WTC11 (cell line): ENCODE measurements around the gene KDELR1. TPM values are rescaled to one million over a fixed set of nuclear protein-coding genes. Genes with fewer than 3 reads are reported as not detected.

ENCODE experiments used
- ATAC-seq: fragments of 200-7000 bp; cut with Tn5 transposase; 2 replicates; pipeline ENCODE4 v1.10.0; 2021; ENCODE audit warnings: mild to moderate bottlenecking, moderate library complexity
- CTCF ChIA-PET: fragments of 300-600 bp; sonication (Branson Sonifier 250); formaldehyde crosslinking; loops from one replicate; lab custom pipeline; 2021; ENCODE audit warnings: antibody characterized with exemption; lab: Charles Lee
- POLR2A ChIA-PET: fragments of 350-600 bp; sonication (Branson Sonifier 250); formaldehyde crosslinking; loops from one replicate; lab custom pipeline; 2021; ENCODE audit warnings: antibody characterized with exemption; lab: Charles Lee
- DNase-seq: peaks from one replicate; pipeline ENCODE4 v3.0.0; 2021; ENCODE audit warnings: low spot score
- H3K27ac Mint-ChIP-seq: 2 replicates; pipeline ENCODE4 v1.8.0; 2021; ENCODE audit warnings: mixed read lengths
- H3K27me3 Mint-ChIP-seq: 2 replicates; pipeline ENCODE4 v1.8.0; 2021; ENCODE audit warnings: low read depth, mild to moderate bottlenecking, moderate library complexity, mixed read lengths
- H3K36me3 Mint-ChIP-seq: 2 replicates; pipeline ENCODE4 v1.8.0; 2021; ENCODE audit warnings: mixed read lengths
- H3K4me1 Mint-ChIP-seq: 2 replicates; pipeline ENCODE4 v1.8.0; 2022; ENCODE audit warnings: mixed read lengths
- H3K4me3 Mint-ChIP-seq: 2 replicates; pipeline ENCODE4 v1.8.0; 2021; ENCODE audit warnings: mild to moderate bottlenecking, moderate library complexity, mixed read lengths
- H3K9me3 Mint-ChIP-seq: 2 replicates; pipeline ENCODE4 v1.8.0; 2021; ENCODE audit warnings: mixed read lengths
- ATF1 ChIP-seq: sonication (generic); formaldehyde crosslinking; IDR thresholded peaks from 2 replicates; pipeline ENCODE4 v1.8.1; 2023; ENCODE audit warnings: mild to moderate bottlenecking, moderate library complexity, missing genetic modification reagents
- ATF6 ChIP-seq: sonication (generic); formaldehyde crosslinking; IDR thresholded peaks from 2 replicates; pipeline ENCODE4 v1.8.1; 2023; ENCODE audit warnings: mild to moderate bottlenecking, missing genetic modification reagents
- CDX4 ChIP-seq: fragments of 250-450 bp; sonication (Bioruptor Pico); IDR thresholded peaks from 2 replicates; pipeline ENCODE4 v1.9.0; 2021; ENCODE audit warnings: moderate library complexity, mild to moderate bottlenecking, inconsistent platforms, borderline replicate concordance
- ELF4 ChIP-seq: sonication (generic); formaldehyde crosslinking; IDR thresholded peaks from 2 replicates; pipeline ENCODE4 v1.8.1; 2022; ENCODE audit warnings: low read depth, mild to moderate bottlenecking, moderate library complexity, missing genetic modification reagents
- IRF1 ChIP-seq: sonication (generic); formaldehyde crosslinking; IDR thresholded peaks from 2 replicates; pipeline ENCODE4 v1.8.0; 2023; ENCODE audit warnings: missing genetic modification reagents
- NFYB ChIP-seq: sonication (generic); formaldehyde crosslinking; conservative IDR thresholded peaks from 2 replicates; pipeline ENCODE4 v1.8.0; 2022; ENCODE audit warnings: low read depth, missing genetic modification reagents
- NR1H2 ChIP-seq: sonication (generic); formaldehyde crosslinking; IDR thresholded peaks from 2 replicates; pipeline ENCODE4 v1.9.0; 2021; ENCODE audit warnings: mild to moderate bottlenecking, moderate library complexity, missing genetic modification reagents
- SOX15 ChIP-seq: fragments of 250-450 bp; sonication (Bioruptor Pico); IDR thresholded peaks from 2 replicates; pipeline ENCODE4 v1.9.0; 2021; ENCODE audit warnings: mild to moderate bottlenecking
- SP1 ChIP-seq: sonication (generic); formaldehyde crosslinking; conservative IDR thresholded peaks from 2 replicates; pipeline ENCODE4 v1.8.1; 2022; ENCODE audit warnings: missing genetic modification reagents
- TEAD1 ChIP-seq: sonication (generic); formaldehyde crosslinking; IDR thresholded peaks from 2 replicates; pipeline ENCODE4 v1.8.0; 2022; ENCODE audit warnings: mild to moderate bottlenecking, missing genetic modification reagents
- TEAD4 ChIP-seq: sonication (generic); formaldehyde crosslinking; IDR thresholded peaks from 2 replicates; pipeline ENCODE4 v1.8.0; 2022; ENCODE audit warnings: mild to moderate bottlenecking, missing genetic modification reagents
- ZBTB21 ChIP-seq: sonication (generic); formaldehyde crosslinking; IDR thresholded peaks from 2 replicates; pipeline ENCODE4 v1.8.1; 2023; ENCODE audit warnings: mild to moderate bottlenecking, missing genetic modification reagents, borderline replicate concordance
- ZNF317 ChIP-seq: sonication (generic); formaldehyde crosslinking; IDR thresholded peaks from 2 replicates; pipeline ENCODE4 v1.8.1; 2023; ENCODE audit warnings: low read depth, mild to moderate bottlenecking, moderate library complexity, missing genetic modification reagents, borderline replicate concordance
- ZNF532 ChIP-seq: fragments of 250-450 bp; sonication (Bioruptor Pico); IDR thresholded peaks from 2 replicates; pipeline ENCODE4 v1.9.0; 2021; ENCODE audit warnings: mild to moderate bottlenecking, borderline replicate concordance
- total RNA-seq: library from RNA; stranded (reverse); gene quantifications from 3 replicates; pipeline ENCODE4 v1.2.3, GENCODE V29; 2021
- TF ChIP-seq, protein P1 (sequence below): sonication (generic); formaldehyde crosslinking; IDR thresholded peaks from 2 replicates; pipeline ENCODE4 v1.8.1; 2022; ENCODE audit warnings: missing genetic modification reagents, borderline replicate concordance
- TF ChIP-seq, protein P2 (sequence below): fragments of 250-450 bp; sonication (Bioruptor Pico); IDR thresholded peaks from 2 replicates; pipeline ENCODE4 v1.9.0; 2021; ENCODE audit warnings: mild to moderate bottlenecking
- TF ChIP-seq, protein P3 (sequence below): sonication (generic); formaldehyde crosslinking; IDR thresholded peaks from 2 replicates; pipeline ENCODE4 v1.8.0; 2022; ENCODE audit warnings: mild to moderate bottlenecking, missing genetic modification reagents

KDELR1 gene
- total RNA-seq, 1 experiment from 2014 or later = 207 TPM

GRCh38 chr19:48363500-48363809 lies 27.9 kb downstream of the KDELR1 start (continued):
- TF ChIP-seq, protein P1, sequence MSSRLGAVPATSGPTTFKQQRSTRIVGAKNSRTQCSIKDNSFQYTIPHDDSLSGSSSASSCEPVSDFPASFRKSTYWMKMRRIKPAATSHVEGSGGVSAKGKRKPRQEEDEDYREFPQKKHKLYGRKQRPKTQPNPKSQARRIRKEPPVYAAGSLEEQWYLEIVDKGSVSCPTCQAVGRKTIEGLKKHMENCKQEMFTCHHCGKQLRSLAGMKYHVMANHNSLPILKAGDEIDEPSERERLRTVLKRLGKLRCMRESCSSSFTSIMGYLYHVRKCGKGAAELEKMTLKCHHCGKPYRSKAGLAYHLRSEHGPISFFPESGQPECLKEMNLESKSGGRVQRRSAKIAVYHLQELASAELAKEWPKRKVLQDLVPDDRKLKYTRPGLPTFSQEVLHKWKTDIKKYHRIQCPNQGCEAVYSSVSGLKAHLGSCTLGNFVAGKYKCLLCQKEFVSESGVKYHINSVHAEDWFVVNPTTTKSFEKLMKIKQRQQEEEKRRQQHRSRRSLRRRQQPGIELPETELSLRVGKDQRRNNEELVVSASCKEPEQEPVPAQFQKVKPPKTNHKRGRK (CRISPR knock-in tag) = no peak
- TF ChIP-seq IRF1 = 0 out of 2 replicates have a peak, but pooled peaks have one; percentile 42

DNA sequence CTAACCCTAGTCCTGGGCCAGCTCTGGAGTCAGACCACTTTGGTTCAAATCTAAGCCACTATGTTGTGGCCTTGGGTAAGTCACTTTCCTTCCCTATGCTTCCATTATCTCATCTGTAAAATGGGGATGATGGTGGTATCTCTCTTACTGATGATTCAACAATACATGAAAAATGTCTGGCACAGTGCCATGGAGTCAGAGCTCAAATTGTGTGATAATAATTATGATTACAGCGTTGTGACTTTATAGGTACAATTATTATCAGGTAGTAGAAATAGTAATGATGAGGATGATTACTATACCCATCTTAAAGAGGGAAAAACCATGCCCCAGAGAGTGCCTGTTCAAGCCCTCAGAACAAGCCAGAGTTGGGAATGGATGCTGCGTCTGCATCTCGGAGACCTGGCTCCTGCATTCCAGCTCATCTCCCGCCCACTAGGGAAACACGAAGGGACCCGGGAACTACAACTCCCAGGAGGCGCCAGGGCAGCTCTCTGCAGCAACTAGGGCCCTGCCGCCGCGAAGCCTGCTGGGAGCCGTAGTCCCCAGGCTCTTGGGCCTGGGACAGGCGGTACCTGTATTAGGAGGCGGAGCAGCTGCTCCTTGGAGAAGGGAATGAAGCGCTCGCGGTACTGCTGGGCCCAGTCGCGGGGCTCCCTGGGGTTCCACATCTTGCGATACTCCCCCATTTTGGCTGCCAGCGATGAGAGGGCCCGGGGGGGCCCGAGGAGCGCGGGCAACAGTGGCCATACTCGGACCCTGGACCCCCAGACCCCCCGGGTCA lies 28.4 kb downstream of the KDELR1 start:
- peaks cover 10% of the 10 kb centered on the region for H3K36me3 Mint-ChIP-seq
- DNase-seq = peak; percentile 98
- ATAC-seq = peak; percentile 80
- ChIA-PET CTCF (interaction anchor here (0.8 to 4.8 kb wide), 21 partner anchors 9 to 226 kb away, joined by 3 to 80 read pairs (median 10); partner anchors contain the start of genes GRIN2D, GRWD1 and KDELR1), POLR2A (interaction anchor here (0.8 to 2.0 kb wide), 10 partner anchors 9 to 159 kb away, joined by 3 to 13 read pairs (median 4); partner anchors contain the start of gene KDELR1)
- TF ChIP-seq ATF6 (CRISPR knock-in tag) (no peak), TEAD1 (peak; percentile 66; the same call in 1 of the 2 replicates), SP1 (CRISPR knock-in tag) (peak; percentile 63; the same call in 1 of the 2 replicates), TEAD4 (CRISPR knock-in tag) (peak; percentile 79; the same call in 1 of the 2 replicates), ZBTB21 (CRISPR knock-in tag) (0 out of 2 replicates have a peak, but pooled peaks have one; percentile 38)
- TF ChIP-seq, all 79 proteins: peak for 4
- H3K9me3 Mint-ChIP-seq = no peaks in the 10 kb centered on the region
- peak overlapping the region; percentile 81 for H3K4me3 Mint-ChIP-seq
- H3K27ac Mint-ChIP-seq = peak overlapping the region; percentile 97
- peaks cover 9% of the 10 kb centered on the region for H3K4me1 Mint-ChIP-seq
- peaks cover 10% of the 10 kb centered on the region for H3K27me3 Mint-ChIP-seq

DNA sequence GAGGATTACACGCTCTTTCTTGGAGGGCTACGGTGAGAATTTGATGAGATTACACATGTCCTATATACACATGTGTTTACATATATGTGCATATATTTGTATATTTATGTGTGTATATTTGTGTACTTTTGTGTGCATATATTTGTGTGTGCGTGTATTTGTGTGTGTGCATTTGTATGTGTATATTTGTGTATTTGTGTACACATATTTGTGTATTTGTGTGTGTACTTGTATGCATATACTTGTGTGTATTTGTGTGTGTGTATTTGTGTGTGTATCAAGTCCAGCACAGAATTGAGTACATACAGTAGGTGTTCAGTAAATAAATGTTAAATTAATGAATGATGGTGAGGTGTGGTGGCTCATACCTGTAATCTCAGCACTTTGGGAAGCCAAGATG lies 29.4 kb downstream of the KDELR1 start:
- ChIA-PET POLR2A (no interaction called here), CTCF (interaction anchor here (1.1 to 4.8 kb wide), 6 partner anchors 11 to 84 kb away, joined by 3 to 80 read pairs (median 32); partner anchors contain the start of genes GRWD1 and KDELR1)
- no peaks in the 10 kb centered on the region for H3K9me3 Mint-ChIP-seq
- no peak overlapping the region for H3K4me3 Mint-ChIP-seq
- H3K4me1 Mint-ChIP-seq = peaks cover 9% of the 10 kb centered on the region
- H3K27me3 Mint-ChIP-seq = peaks cover 7% of the 10 kb centered on the region
- ATAC-seq (no peak), DNase-seq (no peak)
- H3K27ac Mint-ChIP-seq = no peak overlapping the region
- H3K36me3 Mint-ChIP-seq = peaks cover 12% of the 10 kb centered on the region
- TF ChIP-seq ATF6 (CRISPR knock-in tag) (no peak), ATF1 (CRISPR knock-in tag) (no peak), NFYB (CRISPR knock-in tag) (no peak), ZNF317 (CRISPR knock-in tag) (no peak), SOX15 (CRISPR knock-in tag) (no peak), NR1H2 (CRISPR knock-in tag) (no peak), CDX4 (CRISPR knock-in tag) (no peak), ELF4 (CRISPR knock-in tag) (no peak), ZNF532 (CRISPR knock-in tag) (no peak)
- TF ChIP-seq, protein P2, sequence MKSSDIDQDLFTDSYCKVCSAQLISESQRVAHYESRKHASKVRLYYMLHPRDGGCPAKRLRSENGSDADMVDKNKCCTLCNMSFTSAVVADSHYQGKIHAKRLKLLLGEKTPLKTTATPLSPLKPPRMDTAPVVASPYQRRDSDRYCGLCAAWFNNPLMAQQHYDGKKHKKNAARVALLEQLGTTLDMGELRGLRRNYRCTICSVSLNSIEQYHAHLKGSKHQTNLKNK (CRISPR knock-in tag) = no peak
- TF ChIP-seq, protein P3, sequence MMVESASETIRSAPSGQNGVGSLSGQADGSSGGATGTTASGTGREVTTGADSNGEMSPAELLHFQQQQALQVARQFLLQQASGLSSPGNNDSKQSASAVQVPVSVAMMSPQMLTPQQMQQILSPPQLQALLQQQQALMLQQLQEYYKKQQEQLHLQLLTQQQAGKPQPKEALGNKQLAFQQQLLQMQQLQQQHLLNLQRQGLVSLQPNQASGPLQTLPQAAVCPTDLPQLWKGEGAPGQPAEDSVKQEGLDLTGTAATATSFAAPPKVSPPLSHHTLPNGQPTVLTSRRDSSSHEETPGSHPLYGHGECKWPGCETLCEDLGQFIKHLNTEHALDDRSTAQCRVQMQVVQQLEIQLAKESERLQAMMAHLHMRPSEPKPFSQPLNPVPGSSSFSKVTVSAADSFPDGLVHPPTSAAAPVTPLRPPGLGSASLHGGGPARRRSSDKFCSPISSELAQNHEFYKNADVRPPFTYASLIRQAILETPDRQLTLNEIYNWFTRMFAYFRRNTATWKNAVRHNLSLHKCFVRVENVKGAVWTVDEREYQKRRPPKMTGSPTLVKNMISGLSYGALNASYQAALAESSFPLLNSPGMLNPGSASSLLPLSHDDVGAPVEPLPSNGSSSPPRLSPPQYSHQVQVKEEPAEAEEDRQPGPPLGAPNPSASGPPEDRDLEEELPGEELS (CRISPR knock-in tag) = no peak
